K562 (cell line): ENCODE data around the gene RABGAP1. TPM values are rescaled to one million over a fixed set of nuclear protein-coding genes. Genes with fewer than 3 reads are reported as not detected.

ENCODE experiments used
- ARID3A ChIP-seq: IDR thresholded peaks from 2 replicates; pipeline ENCODE4 v1.6.1; 2012; ENCODE audit warnings: low read depth, low read length, improper control_type of control experiment, borderline replicate concordance
- BRD9 ChIP-seq: fragments of 450-650 bp; IDR thresholded peaks from 2 replicates; pipeline ENCODE4 v1.6.1; 2018; ENCODE audit warnings: low read depth; ENCODE audit not compliant: partially characterized antibody
- KLF10 ChIP-seq: fragments of 250-450 bp; sonication (Bioruptor Pico); IDR thresholded peaks from 2 replicates; pipeline ENCODE4 v1.6.1; 2021; ENCODE audit warnings: matching md5 sums
- KLF13 ChIP-seq: fragments of 450-650 bp; IDR thresholded peaks from 2 replicates; pipeline ENCODE4 v1.6.1; 2016; ENCODE audit warnings: missing genetic modification characterization, low read depth, mild to moderate bottlenecking, missing compliant biosample characterization, moderate library complexity, borderline replicate concordance
- NEUROD1 ChIP-seq: fragments of 150-350 bp; IDR thresholded peaks from 2 replicates; pipeline ENCODE4 v1.6.1; 2014; ENCODE audit warnings: borderline replicate concordance, low read length, low read depth; ENCODE audit not compliant: partially characterized antibody
- NRF1 ChIP-seq, 2 experiments: fragments of 450-650 bp; IDR thresholded peaks in 1 of 2; conservative IDR thresholded peaks in 1 of 2; 2 replicates each; pipeline ENCODE4 v1.6.1; 2014; ENCODE audit warnings: mild to moderate bottlenecking in 2 of 2
- XRCC5 ChIP-seq: fragments of 200-400 bp; formaldehyde crosslinking; IDR thresholded peaks from 2 replicates; pipeline ENCODE4 v1.6.1; 2017; ENCODE audit warnings: low read depth, mild to moderate bottlenecking, low read length
- ZKSCAN3 ChIP-seq: fragments of 250-450 bp; sonication (Bioruptor Pico); IDR thresholded peaks from 2 replicates; pipeline ENCODE4 v1.4.0; 2020
- ZNF165 ChIP-seq: fragments of 250-450 bp; sonication (Bioruptor Pico); IDR thresholded peaks from 2 replicates; pipeline ENCODE4 v1.4.0; 2020; ENCODE audit warnings: borderline replicate concordance
- ZNF253 ChIP-seq: fragments of 250-450 bp; sonication (Bioruptor Pico); conservative IDR thresholded peaks from 2 replicates; pipeline ENCODE4 v1.6.1; 2021; ENCODE audit warnings: mild to moderate bottlenecking
- polyA plus RNA-seq, 8 experiments: library from polyadenylated mRNA; depleted of rRNA in 4 of 8; stranded (reverse) in 5 of 8; unstranded in 3 of 8; fragments of >200 nt; fragmentation: Nextera tagmentation in 2 of 8; fragmentation: Illumina TruSeq in 1 of 8; extraction: Ambion mirVana in 2 of 8; extraction: Trizol in 1 of 8; gene quantifications; 2 replicates each; pipeline versions ENCODE4 v1.2.1 to v1.2.3, GENCODE V29; 2011 to 2014; ENCODE audit warnings: inconsistent platforms in 1 of 8, missing spikeins in 1 of 8
- total RNA-seq, 7 experiments: library from RNA; depleted of rRNA in 6 of 7; stranded (reverse); fragments of >200 nt in 6 of 7; fragmentation: Illumina TruSeq in 2 of 7; extraction: Trizol in 2 of 7; gene quantifications; 2 replicates each; pipeline versions ENCODE4 v1.2.1 to v1.2.3, GENCODE V29; 2011 to 2021; ENCODE audit warnings: low replicate concordance in 1 of 7

RABGAP1 gene
- total and polyA plus RNA-seq, 9 of the 15 experiments (the other 6 are each of a cell fraction or from before 2014, with no cell fraction given) = 1.5 to 22.7 (median 13.1) TPM

DNA sequence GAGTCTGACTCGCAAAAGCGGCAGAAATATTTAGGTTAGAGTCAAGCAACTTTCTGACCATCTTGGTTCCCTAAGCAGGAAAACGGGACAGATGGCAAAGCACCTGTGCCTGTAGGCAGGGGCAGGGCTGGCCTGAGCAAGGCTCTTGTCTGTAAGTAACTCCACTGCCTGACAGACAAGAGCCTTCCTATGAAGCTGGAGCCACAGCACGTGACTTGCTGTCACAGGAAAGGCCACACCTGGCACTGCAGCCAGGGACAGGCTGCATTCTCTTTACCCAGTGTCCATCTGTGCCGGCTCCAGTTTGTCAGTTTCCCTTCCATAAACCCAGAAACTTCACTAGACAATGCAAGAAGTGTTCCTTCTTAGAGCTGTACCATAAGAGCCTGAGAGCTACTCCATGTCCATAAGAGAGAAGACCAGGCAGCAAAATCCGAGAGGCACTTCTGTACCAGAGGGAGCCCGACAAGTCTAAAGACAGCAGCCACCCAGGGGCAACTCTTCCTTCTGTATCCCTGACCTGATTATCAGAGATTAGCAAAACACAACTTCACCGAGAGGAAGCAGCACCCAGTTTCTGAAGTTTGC, 170.7 kb downstream of the RABGAP1 start (continued):
- no peak for TF ChIP-seq ARID3A
- no peak for TF ChIP-seq KLF13 (tag)
- TF ChIP-seq XRCC5 = no peak
- TF ChIP-seq ZNF165 (CRISPR knock-in tag) = no peak
- no peak for TF ChIP-seq BRD9
- TF ChIP-seq NEUROD1 = no peak
- no peak for TF ChIP-seq ZKSCAN3 (CRISPR knock-in tag)
- TF ChIP-seq NRF1 (conservative IDR thresholded peaks at IDR 0.05 in 1 of 2, IDR thresholded peaks at IDR 0.05 in 1 of 2) = no peak
- TF ChIP-seq KLF10 = no peak
- TF ChIP-seq ZNF253 (CRISPR knock-in tag) = no peak
